ENCODE results near the gene TEX26.

GRCh38 chr13:30943881-30944280 lies 11.4 kb downstream of the TEX26 start:
- TF ChIP-seq CTCF (IDR thresholded peaks at IDR 0.05) (no peak), POLR2A (IDR thresholded peaks at IDR 0.05) (no peak)
